ENCODE measurements around the gene CBLN1. TPM values are rescaled to one million over a fixed set of nuclear protein-coding genes. Genes with fewer than 3 reads are reported as not detected.

The CBLN1 gene
- total RNA-seq, 2 donors from 2014 or later: 0.15 to 1.3 TPM

GRCh38 chr16:49278944-49279725 is 2.5 kb downstream of the CBLN1 start:
- Histone ChIP-seq H3K27ac (ENCODE audit: low read depth, low read length) (no peak overlapping the region), H3K9ac (ENCODE audit: extremely low read depth, low read length, poor library complexity, severe bottlenecking) (no peak overlapping the region), H3K27me3 (ENCODE audit: control insufficient read depth, insufficient read depth, low read length, poor library complexity, severe bottlenecking) (peaks cover 89% of the 10 kb centered on the region), H3K9me3 (ENCODE audit: control insufficient read depth, low read length) (no peaks in the 10 kb centered on the region), H3K4me3 (ENCODE audit: low read length) (peak overlapping the region; percentile 50), H3K36me3 (ENCODE audit: control insufficient read depth, insufficient read depth, low read length) (no peaks in the 10 kb centered on the region), H3K4me1 (ENCODE audit: control insufficient read depth, insufficient read depth, low read length) (peaks cover 11% of the 10 kb centered on the region)
- peak; percentile 71 for DNase-seq
- H3K27me3 Mint-ChIP-seq (ENCODE audit: insufficient read depth): peaks cover 93% of the 10 kb centered on the region
- H3K27ac Mint-ChIP-seq: no peak overlapping the region
- no peaks in the 10 kb centered on the region for H3K36me3 Mint-ChIP-seq (ENCODE audit: low read depth)
- H3K4me3 Mint-ChIP-seq: peak overlapping the region; percentile 53
- no peaks in the 10 kb centered on the region for H3K9me3 Mint-ChIP-seq
- 8 to 28% methylated on average over 8 to 29 of the region's 29 CpGs for WGBS, 2 experiments (ENCODE audit: insufficient coverage in 1 of 2, insufficient read length in 1 of 2)
- H3K4me1 Mint-ChIP-seq: peaks cover 33% of the 10 kb centered on the region
- no peak for TF ChIP-seq CTCF (conservative IDR thresholded peaks at IDR 0.05)

GRCh38 chr16:49278567-49278827 is 3.1 kb downstream of the CBLN1 start:
- H3K9me3 Mint-ChIP-seq: no peaks in the 10 kb centered on the region
- H3K4me3 Mint-ChIP-seq: peak overlapping the region; percentile 38
- WGBS, 2 experiments (ENCODE audit: insufficient coverage in 1 of 2, insufficient read length in 1 of 2): 28 to 54% methylated on average over 7 to 9 of the region's 11 CpGs
- TF ChIP-seq CTCF (conservative IDR thresholded peaks at IDR 0.05): no peak
- no peak overlapping the region for H3K27ac Mint-ChIP-seq
- Histone ChIP-seq H3K27me3 (ENCODE audit: control insufficient read depth, insufficient read depth, low read length, poor library complexity, severe bottlenecking) (peaks cover 89% of the 10 kb centered on the region), H3K4me1 (ENCODE audit: control insufficient read depth, insufficient read depth, low read length) (peaks cover 8% of the 10 kb centered on the region), H3K36me3 (ENCODE audit: control insufficient read depth, insufficient read depth, low read length) (no peaks in the 10 kb centered on the region), H3K9ac (ENCODE audit: extremely low read depth, low read length, poor library complexity, severe bottlenecking) (no peak overlapping the region), H3K27ac (ENCODE audit: low read depth, low read length) (no peak overlapping the region), H3K9me3 (ENCODE audit: control insufficient read depth, low read length) (no peaks in the 10 kb centered on the region), H3K4me3 (ENCODE audit: low read length) (no peak overlapping the region)
- peaks cover 93% of the 10 kb centered on the region for H3K27me3 Mint-ChIP-seq (ENCODE audit: insufficient read depth)
- DNase-seq: no peak
- H3K36me3 Mint-ChIP-seq (ENCODE audit: low read depth): no peaks in the 10 kb centered on the region
- peaks cover 29% of the 10 kb centered on the region for H3K4me1 Mint-ChIP-seq

GRCh38 chr16:49277766-49278566 is 3.7 kb downstream of the CBLN1 start:
- peak overlapping the region; percentile 48 for H3K4me3 ChIP-seq (ENCODE audit: low read length)
- no peaks in the 10 kb centered on the region for H3K36me3 ChIP-seq (ENCODE audit: control insufficient read depth, insufficient read depth, low read length)
- Mint-ChIP-seq H3K4me3 (peak overlapping the region; percentile 38), H3K27me3 (ENCODE audit: insufficient read depth) (peaks cover 93% of the 10 kb centered on the region), H3K4me1 (peaks cover 29% of the 10 kb centered on the region), H3K27ac (no peak overlapping the region), H3K36me3 (ENCODE audit: low read depth) (no peaks in the 10 kb centered on the region), H3K9me3 (peaks cover under 1% of the 10 kb centered on the region)
- H3K9ac ChIP-seq (ENCODE audit: extremely low read depth, low read length, poor library complexity, severe bottlenecking): no peak overlapping the region
- H3K4me1 ChIP-seq (ENCODE audit: control insufficient read depth, insufficient read depth, low read length): peaks cover 4% of the 10 kb centered on the region
- peak; percentile 67 for DNase-seq
- WGBS, 2 experiments (ENCODE audit: insufficient coverage in 1 of 2, insufficient read length in 1 of 2): 12 to 36% methylated on average over 29 to 49 of the region's 49 CpGs
- peaks cover 89% of the 10 kb centered on the region for H3K27me3 ChIP-seq (ENCODE audit: control insufficient read depth, insufficient read depth, low read length, poor library complexity, severe bottlenecking)
- no peak for TF ChIP-seq CTCF (conservative IDR thresholded peaks at IDR 0.05)
- H3K27ac ChIP-seq (ENCODE audit: low read depth, low read length): no peak overlapping the region
- H3K9me3 ChIP-seq (ENCODE audit: control insufficient read depth, low read length): no peaks in the 10 kb centered on the region
